HEK293 (cell line): ENCODE measurements around the gene BTBD9.

Source experiments
- CTCF ChIA-PET: fragments of 350-600 bp; formaldehyde crosslinking; extraction: SDS; loops from one replicate; lab custom pipeline; 2021; ENCODE audit warnings: antibody characterized with exemption; lab: Yijun Ruan, JAX
- POLR2A ChIA-PET: fragments of 300-600 bp; formaldehyde crosslinking; extraction: SDS; loops from one replicate; lab custom pipeline; 2020; ENCODE audit warnings: antibody characterized with exemption, inconsistent platforms; lab: Yijun Ruan, JAX
- H3K27ac ChIP-seq: fragments of 200-500 bp; sonication (Bioruptor generic); 2 replicates; pipeline ENCODE4 v1.5.1; 2014; ENCODE audit warnings: low read depth, low read length, control low read depth, inconsistent platforms; ENCODE audit errors: extremely low read depth
- H3K36me3 ChIP-seq, 2 experiments: fragments of 200-500 bp in 1 of 2; sonication (Bioruptor generic) in 1 of 2; 1 replicate in 1 of 2; 2 replicates in 1 of 2; pipeline ENCODE4 v1.5.1; 2014 to 2017; ENCODE audit warnings: inconsistent platforms in 2 of 2, low read length in 2 of 2; ENCODE audit not compliant: control insufficient read depth in 2 of 2, insufficient read depth in 1 of 2
- H3K4me1 ChIP-seq: fragments of 200-500 bp; sonication (Bioruptor generic); 2 replicates; pipeline ENCODE4 v1.5.1; 2014; ENCODE audit warnings: mild to moderate bottlenecking, low read length, inconsistent platforms; ENCODE audit not compliant: control insufficient read depth, insufficient read depth
- H3K4me3 ChIP-seq: 2 replicates; pipeline ENCODE4 v1.5.1; 2011; ENCODE audit warnings: low read depth, mild to moderate bottlenecking, control low read depth, low read length, moderate library complexity
- H3K9me3 ChIP-seq: fragments of 200-500 bp; sonication (Bioruptor generic); 2 replicates; pipeline ENCODE4 v1.5.1; 2014; ENCODE audit warnings: low read depth, low read length, inconsistent platforms; ENCODE audit not compliant: control insufficient read depth, insufficient read depth
- EGR2 ChIP-seq: fragments of 450-650 bp; formaldehyde crosslinking; IDR thresholded peaks from 2 replicates; pipeline ENCODE4 v1.5.1; 2016; ENCODE audit warnings: low read depth, missing biosample characterization, missing genetic modification characterization
- GLIS2 ChIP-seq: fragments of 450-650 bp; formaldehyde crosslinking; IDR thresholded peaks from 2 replicates; pipeline ENCODE4 v1.5.1; 2016; ENCODE audit warnings: missing biosample characterization, missing genetic modification characterization
- HOXC10 ChIP-seq: sonication (generic); formaldehyde crosslinking; IDR thresholded peaks from 2 replicates; pipeline ENCODE4 v1.8.1; 2023; ENCODE audit warnings: mild to moderate bottlenecking, missing genetic modification reagents
- KLF10 ChIP-seq: fragments of 450-650 bp; IDR thresholded peaks from 2 replicates; pipeline ENCODE4 v1.5.1; 2018; ENCODE audit warnings: missing biosample characterization, mild to moderate bottlenecking, missing genetic modification characterization
- REPIN1 ChIP-seq: fragments of 450-650 bp; formaldehyde crosslinking; IDR thresholded peaks from 2 replicates; pipeline ENCODE4 v1.5.1; 2017; ENCODE audit warnings: missing biosample characterization, missing genetic modification characterization, low read depth
- SP2 ChIP-seq: fragments of 450-650 bp; formaldehyde crosslinking; IDR thresholded peaks from 2 replicates; pipeline ENCODE4 v1.5.1; 2016; ENCODE audit warnings: missing biosample characterization, missing genetic modification characterization
- SP3 ChIP-seq: fragments of 450-650 bp; formaldehyde crosslinking; IDR thresholded peaks from 2 replicates; pipeline ENCODE4 v1.5.1; 2016; ENCODE audit warnings: missing biosample characterization, missing genetic modification characterization
- ZBTB6 ChIP-seq: fragments of 450-650 bp; formaldehyde crosslinking; IDR thresholded peaks from 2 replicates; pipeline ENCODE4 v1.5.1; 2017; ENCODE audit warnings: missing biosample characterization, missing genetic modification characterization
- ZBTB8A ChIP-seq: fragments of 450-650 bp; formaldehyde crosslinking; IDR thresholded peaks from 2 replicates; pipeline ENCODE4 v1.5.1; 2016; ENCODE audit warnings: missing biosample characterization, missing genetic modification characterization
- ZNF133 ChIP-seq: fragments of 450-650 bp; formaldehyde crosslinking; IDR thresholded peaks from 2 replicates; pipeline ENCODE4 v1.5.1; 2016; ENCODE audit warnings: missing biosample characterization, missing genetic modification characterization
- ZNF26 ChIP-seq: fragments of 450-650 bp; formaldehyde crosslinking; IDR thresholded peaks from 2 replicates; pipeline ENCODE4 v1.5.1; 2016; ENCODE audit warnings: missing biosample characterization, missing genetic modification characterization
- ZNF391 ChIP-seq: fragments of 450-650 bp; formaldehyde crosslinking; IDR thresholded peaks from 2 replicates; pipeline ENCODE4 v1.5.1; 2016; ENCODE audit warnings: low read depth, missing biosample characterization, missing genetic modification characterization, borderline replicate concordance
- ZNF510 ChIP-seq: fragments of 450-650 bp; formaldehyde crosslinking; IDR thresholded peaks from 2 replicates; pipeline ENCODE4 v1.5.1; 2018; ENCODE audit warnings: mild to moderate bottlenecking, missing genetic modification characterization, missing biosample characterization; ENCODE audit not compliant: insufficient replicate concordance
- ZNF585B ChIP-seq: fragments of 450-650 bp; formaldehyde crosslinking; IDR thresholded peaks from 2 replicates; pipeline ENCODE4 v1.5.1; 2016; ENCODE audit warnings: missing biosample characterization, missing genetic modification characterization
- ZNF596 ChIP-seq: fragments of 450-650 bp; IDR thresholded peaks from 2 replicates; pipeline ENCODE4 v1.5.0; 2018; ENCODE audit warnings: missing biosample characterization, mild to moderate bottlenecking, missing genetic modification characterization, moderate library complexity
- ZNF610 ChIP-seq: fragments of 450-650 bp; formaldehyde crosslinking; IDR thresholded peaks from 2 replicates; pipeline ENCODE4 v1.5.1; 2016; ENCODE audit warnings: missing biosample characterization, missing genetic modification characterization, borderline replicate concordance
- ZNF785 ChIP-seq: fragments of 450-650 bp; formaldehyde crosslinking; IDR thresholded peaks from 2 replicates; pipeline ENCODE4 v1.5.1; 2016; ENCODE audit warnings: missing biosample characterization, missing genetic modification characterization
- ZNF830 ChIP-seq: fragments of 450-650 bp; IDR thresholded peaks from 2 replicates; pipeline ENCODE4 v1.5.0; 2018; ENCODE audit warnings: missing biosample characterization, missing genetic modification characterization, low read depth, mild to moderate bottlenecking, moderate library complexity
- ZNF837 ChIP-seq: fragments of 450-650 bp; formaldehyde crosslinking; IDR thresholded peaks from 2 replicates; pipeline ENCODE4 v1.5.1; 2016; ENCODE audit warnings: missing biosample characterization, missing genetic modification characterization
- TF ChIP-seq, protein P1 (sequence below): fragments of 450-650 bp; formaldehyde crosslinking; IDR thresholded peaks from 2 replicates; pipeline ENCODE4 v1.5.1; 2017; ENCODE audit warnings: missing biosample characterization, missing genetic modification characterization

BTBD9 gene

GRCh38 chr6:38326837-38327236, 312.9 kb downstream of the BTBD9 start (continued):
- TF ChIP-seq, protein P1, sequence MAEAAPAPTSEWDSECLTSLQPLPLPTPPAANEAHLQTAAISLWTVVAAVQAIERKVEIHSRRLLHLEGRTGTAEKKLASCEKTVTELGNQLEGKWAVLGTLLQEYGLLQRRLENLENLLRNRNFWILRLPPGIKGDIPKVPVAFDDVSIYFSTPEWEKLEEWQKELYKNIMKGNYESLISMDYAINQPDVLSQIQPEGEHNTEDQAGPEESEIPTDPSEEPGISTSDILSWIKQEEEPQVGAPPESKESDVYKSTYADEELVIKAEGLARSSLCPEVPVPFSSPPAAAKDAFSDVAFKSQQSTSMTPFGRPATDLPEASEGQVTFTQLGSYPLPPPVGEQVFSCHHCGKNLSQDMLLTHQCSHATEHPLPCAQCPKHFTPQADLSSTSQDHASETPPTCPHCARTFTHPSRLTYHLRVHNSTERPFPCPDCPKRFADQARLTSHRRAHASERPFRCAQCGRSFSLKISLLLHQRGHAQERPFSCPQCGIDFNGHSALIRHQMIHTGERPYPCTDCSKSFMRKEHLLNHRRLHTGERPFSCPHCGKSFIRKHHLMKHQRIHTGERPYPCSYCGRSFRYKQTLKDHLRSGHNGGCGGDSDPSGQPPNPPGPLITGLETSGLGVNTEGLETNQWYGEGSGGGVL (tag by site-specific recombination): no peak
- TF ChIP-seq ZNF610 (tag by site-specific recombination): no peak

GRCh38 chr6:38323216-38323615, 316.5 kb downstream of the BTBD9 start:
- Histone ChIP-seq H3K27ac (no peak overlapping the region), H3K4me1 (no peaks in the 10 kb centered on the region), H3K36me3 (no peaks in the 10 kb centered on the region), H3K9me3 (no peaks in the 10 kb centered on the region), H3K4me3 (no peak overlapping the region)
- CTCF ChIA-PET: no interaction called here
- TF ChIP-seq ZNF133 (tag by site-specific recombination) (no peak), SP3 (no peak), GLIS2 (tag by site-specific recombination) (no peak), KLF10 (tag by site-specific recombination) (no peak), ZNF510 (tag by site-specific recombination) (no peak), ZNF26 (tag by site-specific recombination) (no peak), ZBTB8A (no peak), SP2 (tag by site-specific recombination) (no peak)
- POLR2A ChIA-PET: no interaction called here

GRCh38 chr6:38322138-38322537, 317.6 kb downstream of the BTBD9 start:
- Histone ChIP-seq H3K9me3 (no peaks in the 10 kb centered on the region), H3K27ac (no peak overlapping the region), H3K4me3 (no peak overlapping the region)
- TF ChIP-seq ZNF837 (tag by site-specific recombination) (no peak), ZNF585B (tag by site-specific recombination) (no peak), REPIN1 (no peak), ZNF785 (no peak), ZNF596 (tag by site-specific recombination) (no peak), EGR2 (tag by site-specific recombination) (no peak), ZBTB6 (no peak), ZNF391 (tag by site-specific recombination) (no peak), HOXC10 (CRISPR knock-in tag) (no peak), ZNF830 (tag by site-specific recombination) (no peak)
- TF ChIP-seq, all 188 proteins: peak for 0
- CTCF ChIA-PET: no interaction called here
- Histone ChIP-seq H3K4me1 (no peaks in the 10 kb centered on the region), H3K36me3 (no peaks in the 10 kb centered on the region)
- POLR2A ChIA-PET: no interaction called here
